Psoas muscle (tissue), 8 donors: ENCODE measurements around the gene CLCN2. TPM values are rescaled to one million over a fixed set of nuclear protein-coding genes. Genes with fewer than 3 reads are reported as not detected.

Experiments
- ATAC-seq, 4 donors: fragments of 200-7000 bp; cut with Tn5 transposase; one replicate each; pipeline ENCODE4 v1.9.1; 2020; ENCODE audit warnings: moderate library complexity in 3 of 4, mild to moderate bottlenecking in 2 of 4
- DNase-seq, 2 donors: peaks; one replicate each; pipeline ENCODE4 v3.0.0-alpha.2; 2020
- H3K27ac ChIP-seq: fragments of 200-600 bp; one replicate; pipeline ENCODE4 v1.8.0; 2022
- H3K27me3 ChIP-seq, 3 donors: fragments of 200-600 bp in 1 of 3; one replicate each; pipeline versions ENCODE4 v1.6.1 to v1.8.0; 2013 to 2022; ENCODE audit warnings: low read length in 2 of 3, mild to moderate bottlenecking in 2 of 3, moderate library complexity in 1 of 3; ENCODE audit not compliant: insufficient read depth in 3 of 3
- H3K36me3 ChIP-seq, 2 donors: fragments of 200-600 bp in 1 of 2; one replicate each; pipeline versions ENCODE4 v1.6.1 to v1.8.0; 2013 to 2022; ENCODE audit warnings: low read depth in 1 of 2, mild to moderate bottlenecking in 1 of 2, moderate library complexity in 1 of 2; ENCODE audit not compliant: insufficient read depth in 1 of 2
- H3K4me1 ChIP-seq: fragments of 200-600 bp; one replicate; pipeline ENCODE4 v1.8.0; 2022
- H3K4me3 ChIP-seq: fragments of 200-600 bp; one replicate; pipeline ENCODE4 v1.8.0; 2022; ENCODE audit warnings: mild to moderate bottlenecking
- H3K9me3 ChIP-seq: fragments of 200-600 bp; one replicate; pipeline ENCODE4 v1.8.0; 2022
- CTCF ChIP-seq: fragments of 200-600 bp; IDR thresholded peaks from one replicate; pipeline ENCODE4 v1.8.0; 2022; ENCODE audit warnings: antibody characterized with exemption
- WGBS, 3 donors: extraction: QIAGEN DNeasy Blood & Tissue Kit; methylation state at CpG; one replicate each; pipeline versions ENCODE4 v1.1.6 to v1.1.7; 2013; 5-methylcytosine and 5-hydroxymethylcytosine counted together
- intact Hi-C, 2 donors: fragments of 100-400 bp; cut with DNase I; formaldehyde crosslinking; loops; one replicate each; pipeline versions ENCODE4 v1.11.0 to v1.14.2; 2022
- polyA plus RNA-seq, 3 donors: library from polyadenylated mRNA; stranded (reverse); fragments of 200-250 nt; gene quantifications; one replicate each; pipeline ENCODE4 v1.2.3, GENCODE V29; 2013
- total RNA-seq, 4 donors: library from RNA; stranded (reverse); fragmentation: NEBNext Ultra II Directional in 2 of 4; extraction: Animal tissue kit (Norgen Biotek cat#: 25700) in 2 of 4; gene quantifications; one replicate each; pipeline versions ENCODE4 v1.2.1 to v1.2.4, GENCODE V29; 2021 to 2023
- donor health status: healthy with polysubstance abuse.
- donor health status: DM: no; HTN: no; CAD: no; lungs with moderate emphysema.
- donor health status: Bipolar disorder and iron deficiency.
- donor health status: healthy.
- donor health status: DM: yes; HTN: yes; CAD: no.
- donor health status: DM: no; HTN: no; CAD: no.
- donor health status: DM: no; HTN: no; CAD: no.
- donor health status: DM: yes; HTN: yes; CAD: no.

Gene CLCN2
- total and polyA plus RNA-seq, 7 donors: 0.64 to 2.8 (median 1.6) TPM

- Histone ChIP-seq H3K27ac (no peak overlapping the region), H3K36me3 (no peaks in the 10 kb centered on the region), H3K9me3 (no peaks in the 10 kb centered on the region), H3K27me3 (peaks cover 0 to 3% (median 0%) of the 10 kb centered on the region in 3 donors), H3K4me1 (no peaks in the 10 kb centered on the region), H3K4me3 (no peak overlapping the region)
- ATAC-seq (peak in 1 of 4 donors; percentile 38), DNase-seq (no peak)
- intact Hi-C loops: no loop called here
- no peak for TF ChIP-seq CTCF
- WGBS, 3 donors: 19 to 31% (median 26%) methylated on average over 9 of the region's 9 CpGs
Measured at GRCh38 chr3:184399410-184399809, 38.0 kb upstream of the CLCN2 start.

GRCh38 chr3:184395320-184395660, 33.9 kb upstream of the CLCN2 start:
- no peaks in the 10 kb centered on the region for H3K27me3 ChIP-seq
- ATAC-seq (peak in 2 of 4 donors; percentile 35 to 51), DNase-seq (no peak)
- H3K36me3 ChIP-seq: no peaks in the 10 kb centered on the region
- H3K9me3 ChIP-seq: no peaks in the 10 kb centered on the region
- no peak overlapping the region for H3K27ac ChIP-seq
- intact Hi-C loops: no loop called here
- TF ChIP-seq CTCF: no peak
- 38 to 52% (median 40%) methylated on average over 5 of the region's 5 CpGs for WGBS, 3 donors
- H3K4me3 ChIP-seq: no peak overlapping the region
- H3K4me1 ChIP-seq: no peaks in the 10 kb centered on the region

- no peaks in the 10 kb centered on the region for H3K4me1 ChIP-seq
- no peak for TF ChIP-seq CTCF
- no peak for DNase-seq
- no peaks in the 10 kb centered on the region for H3K27me3 ChIP-seq
- ATAC-seq: no peak
- 67 to 82% (median 77%) methylated on average over 3 of the region's 3 CpGs for WGBS, 3 donors
- H3K9me3 ChIP-seq: no peaks in the 10 kb centered on the region
- no peak overlapping the region for H3K27ac ChIP-seq
- H3K36me3 ChIP-seq: peaks cover 0 to 18% of the 10 kb centered on the region in 2 donors
- intact Hi-C loops: no loop called here
- H3K4me3 ChIP-seq: no peak overlapping the region
Measured at GRCh38 chr3:184391266-184391665, 29.9 kb upstream of the CLCN2 start.

GRCh38 chr3:184389935-184390528, 28.6 kb upstream of the CLCN2 start:
- no peaks in the 10 kb centered on the region for H3K27me3 ChIP-seq
- ATAC-seq (no peak), DNase-seq (no peak)
- H3K4me3 ChIP-seq: no peak overlapping the region
- intact Hi-C loops: no loop called here
- H3K9me3 ChIP-seq: no peaks in the 10 kb centered on the region
- no peak for TF ChIP-seq CTCF
- H3K27ac ChIP-seq: no peak overlapping the region
- no peaks in the 10 kb centered on the region for H3K4me1 ChIP-seq
- 84 to 94% (median 91%) methylated on average over 4 to 5 of the region's 5 CpGs for WGBS, 3 donors
- peaks cover 0 to 18% of the 10 kb centered on the region in 2 donors for H3K36me3 ChIP-seq

- no peak for DNase-seq
- intact Hi-C loops: no loop called here
Measured at GRCh38 chr3:184389384-184389783, 28.0 kb upstream of the CLCN2 start.

More at GRCh38 chr3:184389384-184389783, 28.0 kb upstream of the CLCN2 start:
- no peak for TF ChIP-seq CTCF
- H3K4me3 ChIP-seq: no peak overlapping the region
- 59 to 60% (median 60%) methylated on average over 5 of the region's 5 CpGs for WGBS, 3 donors
- ATAC-seq: no peak
- peaks cover 0 to 24% of the 10 kb centered on the region in 2 donors for H3K36me3 ChIP-seq
- no peaks in the 10 kb centered on the region for H3K27me3 ChIP-seq
- H3K4me1 ChIP-seq: no peaks in the 10 kb centered on the region
- no peak overlapping the region for H3K27ac ChIP-seq
- H3K9me3 ChIP-seq: no peaks in the 10 kb centered on the region
